NB4 (cell line): ENCODE data around the gene DENND4A.

ENCODE experiments used
- CTCF ChIP-seq: IDR thresholded peaks from one replicate; pipeline ENCODE4 v1.5.1; 2012; ENCODE audit warnings: low read depth, low read length
- MYC ChIP-seq: IDR thresholded peaks from 2 replicates; pipeline ENCODE4 v1.6.1; 2011; ENCODE audit warnings: low read depth, low read length
- POLR2A ChIP-seq: IDR thresholded peaks from 2 replicates; pipeline ENCODE4 v1.6.1; 2011; ENCODE audit warnings: mild to moderate bottlenecking; ENCODE audit not compliant: insufficient read length; ENCODE audit errors: extremely low read depth
- TF ChIP-seq, protein P1 (sequence below): IDR thresholded peaks from 2 replicates; pipeline ENCODE4 v1.6.1; 2011; ENCODE audit warnings: low read depth, low read length

GRCh38 chr15:65612949-65613744 is 178.9 kb downstream of the DENND4A start:
- TF ChIP-seq CTCF (no peak), POLR2A (no peak), MYC (no peak)
- TF ChIP-seq, protein P1, sequence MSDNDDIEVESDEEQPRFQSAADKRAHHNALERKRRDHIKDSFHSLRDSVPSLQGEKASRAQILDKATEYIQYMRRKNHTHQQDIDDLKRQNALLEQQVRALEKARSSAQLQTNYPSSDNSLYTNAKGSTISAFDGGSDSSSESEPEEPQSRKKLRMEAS: no peak
